OCI-LY3 (cell line): Measurements from ENCODE around the gene PRCD.

Experiments used
- H2AFZ ChIP-seq: fragments of 200-600, 300-600 bp; shearing (Covaris generic); 2 replicates; pipeline ENCODE4 v1.6.0; 2014; ENCODE audit warnings: antibody characterized with exemption, low read depth, low read length
- H3K27ac ChIP-seq: fragments of 200-600, 300-600 bp; sonication (generic); 2 replicates; pipeline ENCODE4 v1.5.1; 2014; ENCODE audit warnings: mild to moderate bottlenecking, low read length, moderate library complexity, mixed read lengths
- H3K27me3 ChIP-seq: fragments of 200-600, 300-600 bp; sonication (generic); 2 replicates; pipeline ENCODE4 v1.6.1; 2014; ENCODE audit warnings: low read depth, low read length, mixed read lengths
- H3K36me3 ChIP-seq: fragments of 200-600, 300-600 bp; sonication (generic); replicated peaks from 2 replicates; pipeline ENCODE3; 2014; ENCODE audit warnings: low read depth, low read length, mixed read lengths
- H3K4me1 ChIP-seq: fragments of 300-600, 200-600 bp; sonication (generic); 2 replicates; pipeline ENCODE4 v1.6.1; 2014; ENCODE audit warnings: low read length, mixed read lengths
- H3K4me2 ChIP-seq: fragments of 200-600, 300-600 bp; sonication (generic); 2 replicates; pipeline ENCODE4 v1.6.1; 2014; ENCODE audit warnings: low read length, mixed read lengths
- H3K4me3 ChIP-seq: fragments of 300-600, 200-600 bp; sonication (generic); 2 replicates; pipeline ENCODE4 v1.5.1; 2014; ENCODE audit warnings: antibody characterized with exemption, mild to moderate bottlenecking, low read length, moderate library complexity
- H3K79me2 ChIP-seq: fragments of 300-600, 200-600 bp; shearing (Covaris generic); 2 replicates; pipeline ENCODE4 v1.6.1; 2014; ENCODE audit warnings: mild to moderate bottlenecking, low read length, mixed read lengths
- H3K9ac ChIP-seq: fragments of 300-600, 200-600 bp; shearing (Covaris generic); 2 replicates; pipeline ENCODE4 v1.6.0; 2014; ENCODE audit warnings: mild to moderate bottlenecking, low read length, moderate library complexity
- H3K9me3 ChIP-seq: fragments of 200-600, 300-600 bp; shearing (Covaris generic); 2 replicates; pipeline ENCODE4 v1.6.1; 2014; ENCODE audit warnings: low read length, mixed read lengths; ENCODE audit not compliant: insufficient read depth
- H4K20me1 ChIP-seq: fragments of 200-600, 300-600 bp; sonication (generic); 2 replicates; pipeline ENCODE4 v1.6.1; 2016; ENCODE audit warnings: low read length, mixed read lengths; ENCODE audit not compliant: insufficient read depth
- EZH2phosphoT487 ChIP-seq: fragments of 200-600 bp; shearing (Covaris generic); IDR thresholded peaks from 2 replicates; pipeline ENCODE4 v1.6.1; 2018; ENCODE audit warnings: antibody characterized with exemption, mixed run types, low read depth
- TF ChIP-seq, protein P1 (sequence below): fragments of 200-600, 300-600 bp; sonication (generic); IDR thresholded peaks from 2 replicates; pipeline ENCODE4 v1.5.1; 2014; ENCODE audit warnings: antibody characterized with exemption, low read length, low read depth

The PRCD gene

DNA sequence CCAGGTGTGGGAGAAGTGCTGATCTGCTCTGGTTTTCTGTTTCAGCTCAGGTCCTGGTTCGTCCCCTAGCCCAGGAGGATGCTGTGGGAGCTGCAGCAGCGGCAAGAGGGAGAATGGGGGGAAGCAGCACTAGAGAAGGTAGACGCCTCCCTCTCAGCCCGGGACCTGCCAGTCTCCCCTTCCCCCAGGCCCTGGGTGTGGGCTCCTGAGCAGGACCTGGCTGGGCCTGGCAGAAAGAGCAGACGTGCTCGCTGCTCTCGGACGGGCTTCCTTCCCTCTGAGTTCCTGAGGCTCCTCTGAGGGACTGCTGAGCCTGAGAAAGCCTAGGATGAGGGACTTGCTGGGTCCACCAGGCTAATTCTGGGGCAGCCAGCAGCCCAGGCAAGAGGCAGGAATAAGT, 3.1 kb downstream of the PRCD start:
- H3K79me2 ChIP-seq, result no peaks in the 10 kb centered on the region
- H2AFZ ChIP-seq, result no peak overlapping the region
- no peaks in the 10 kb centered on the region for H3K27me3 ChIP-seq
- H3K4me1 ChIP-seq, result no peaks in the 10 kb centered on the region
- no peaks in the 10 kb centered on the region for H3K9me3 ChIP-seq
- H3K27ac ChIP-seq, result no peak overlapping the region
- no peak overlapping the region for H3K9ac ChIP-seq
- no peaks in the 10 kb centered on the region for H4K20me1 ChIP-seq
- H3K4me3 ChIP-seq, result no peak overlapping the region
- H3K36me3 ChIP-seq, result no peaks in the 10 kb centered on the region
- no peak overlapping the region for H3K4me2 ChIP-seq
- TF ChIP-seq EZH2phosphoT487, result no peak
- TF ChIP-seq, protein P1, sequence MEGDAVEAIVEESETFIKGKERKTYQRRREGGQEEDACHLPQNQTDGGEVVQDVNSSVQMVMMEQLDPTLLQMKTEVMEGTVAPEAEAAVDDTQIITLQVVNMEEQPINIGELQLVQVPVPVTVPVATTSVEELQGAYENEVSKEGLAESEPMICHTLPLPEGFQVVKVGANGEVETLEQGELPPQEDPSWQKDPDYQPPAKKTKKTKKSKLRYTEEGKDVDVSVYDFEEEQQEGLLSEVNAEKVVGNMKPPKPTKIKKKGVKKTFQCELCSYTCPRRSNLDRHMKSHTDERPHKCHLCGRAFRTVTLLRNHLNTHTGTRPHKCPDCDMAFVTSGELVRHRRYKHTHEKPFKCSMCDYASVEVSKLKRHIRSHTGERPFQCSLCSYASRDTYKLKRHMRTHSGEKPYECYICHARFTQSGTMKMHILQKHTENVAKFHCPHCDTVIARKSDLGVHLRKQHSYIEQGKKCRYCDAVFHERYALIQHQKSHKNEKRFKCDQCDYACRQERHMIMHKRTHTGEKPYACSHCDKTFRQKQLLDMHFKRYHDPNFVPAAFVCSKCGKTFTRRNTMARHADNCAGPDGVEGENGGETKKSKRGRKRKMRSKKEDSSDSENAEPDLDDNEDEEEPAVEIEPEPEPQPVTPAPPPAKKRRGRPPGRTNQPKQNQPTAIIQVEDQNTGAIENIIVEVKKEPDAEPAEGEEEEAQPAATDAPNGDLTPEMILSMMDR, result no peak

- H3K4me3 ChIP-seq, result no peak overlapping the region
Observed at GRCh38 chr17:76543482-76543825, 3.6 kb downstream of the PRCD start.

DNA sequence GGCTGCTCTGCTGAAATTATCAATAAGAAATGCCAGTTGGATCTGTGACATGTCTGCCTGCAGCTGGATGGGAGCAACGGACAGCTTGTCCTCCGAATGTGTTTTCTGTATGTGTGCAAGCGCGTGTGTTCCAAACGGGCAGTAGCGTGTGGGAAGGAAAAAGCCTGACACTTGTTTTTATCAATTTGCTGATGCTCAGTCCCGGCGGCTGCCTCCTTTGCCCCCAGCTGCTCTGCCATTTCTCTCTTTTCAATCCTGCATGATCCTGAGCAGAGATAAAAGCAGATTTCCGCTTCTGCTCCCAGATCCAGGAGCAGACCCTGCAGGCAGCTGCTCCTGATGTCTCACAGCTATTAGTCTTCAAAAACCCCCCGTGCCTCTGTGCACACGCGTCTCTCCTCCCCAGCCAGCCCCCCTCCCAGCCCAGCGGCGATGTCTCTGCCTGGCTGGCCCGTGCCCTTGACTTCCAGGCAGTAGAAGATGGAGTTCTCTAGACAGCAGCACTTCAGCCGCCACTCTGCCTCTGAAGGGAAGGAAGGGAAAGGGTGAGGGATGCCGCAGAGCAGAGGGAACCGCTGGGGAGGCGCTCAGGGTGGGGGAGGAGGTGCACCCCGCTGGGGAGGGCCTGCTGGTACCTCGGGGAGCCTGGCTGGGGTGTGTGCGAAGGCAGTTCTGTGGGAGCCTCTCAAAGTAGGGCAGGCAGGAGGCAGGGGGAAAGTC, 4.1 kb downstream of the PRCD start:
- H3K9me3 ChIP-seq, result no peaks in the 10 kb centered on the region
- no peaks in the 10 kb centered on the region for H3K4me1 ChIP-seq
- no peak overlapping the region for H3K4me2 ChIP-seq
- H2AFZ ChIP-seq, result no peak overlapping the region
- H3K79me2 ChIP-seq, result no peaks in the 10 kb centered on the region
- no peaks in the 10 kb centered on the region for H3K36me3 ChIP-seq
- H3K27me3 ChIP-seq, result no peaks in the 10 kb centered on the region
- H4K20me1 ChIP-seq, result no peaks in the 10 kb centered on the region
- no peak for TF ChIP-seq EZH2phosphoT487
- TF ChIP-seq, protein P1, result no peak
- H3K4me3 ChIP-seq, result no peak overlapping the region
- no peak overlapping the region for H3K27ac ChIP-seq
- no peak overlapping the region for H3K9ac ChIP-seq

More at GRCh38 chr17:76543482-76543825, 3.6 kb downstream of the PRCD start:
- Histone ChIP-seq H3K27me3 (no peaks in the 10 kb centered on the region), H3K9ac (no peak overlapping the region), H4K20me1 (no peaks in the 10 kb centered on the region), H3K4me2 (no peak overlapping the region), H3K36me3 (no peaks in the 10 kb centered on the region), H3K27ac (no peak overlapping the region), H3K9me3 (no peaks in the 10 kb centered on the region), H2AFZ (no peak overlapping the region), H3K79me2 (no peaks in the 10 kb centered on the region), H3K4me1 (no peaks in the 10 kb centered on the region)
- no peak for TF ChIP-seq EZH2phosphoT487

GRCh38 chr17:76544546-76545365, 4.9 kb downstream of the PRCD start:
- Histone ChIP-seq H3K27me3 (no peaks in the 10 kb centered on the region), H2AFZ (no peak overlapping the region), H3K4me1 (no peaks in the 10 kb centered on the region), H3K9me3 (no peaks in the 10 kb centered on the region), H3K27ac (no peak overlapping the region), H3K4me2 (no peak overlapping the region), H3K9ac (no peak overlapping the region), H3K4me3 (no peak overlapping the region), H4K20me1 (no peaks in the 10 kb centered on the region), H3K36me3 (no peaks in the 10 kb centered on the region), H3K79me2 (no peaks in the 10 kb centered on the region)
- TF ChIP-seq EZH2phosphoT487, result no peak
- TF ChIP-seq, protein P1, result no peak
